Measurements from ENCODE around the gene CCDC171. TPM values are rescaled to one million over a fixed set of nuclear protein-coding genes. Genes with fewer than 3 reads are reported as not detected.

The CCDC171 gene
- total and polyA plus RNA-seq, 2 of the 13 experiments (the other 11 are each of a cell fraction or from before 2014, with no cell fraction given), result 0.95 to 2.5 TPM

GRCh38 chr9:15824310-15824709, 271.5 kb downstream of the CCDC171 start:
- DNase-seq (ENCODE audit: low spot score) (peak; percentile 28), FAIRE-seq (no peak), ATAC-seq (peak; percentile 61; the same call in 2 of the 3 replicates)
- WGBS (ENCODE audit: low lambda C conversion rate), result 3% methylated on average over 4 of the region's 4 CpGs
- Histone ChIP-seq H3K36me3 (replicated peaks in 1 of 2; ENCODE audit: control insufficient read depth in 1 of 2, insufficient read depth in 2 of 2, low read length in 2 of 2) (no peaks in the 10 kb centered on the region), H3K27ac (ENCODE audit: extremely low read length, insufficient read depth, low read length) (no peak overlapping the region), H3K9ac (ENCODE audit: insufficient read depth, low read depth, low read length) (no peak overlapping the region), H3K9me3 (ENCODE audit: low read length) (no peaks in the 10 kb centered on the region), H3K4me1 (ENCODE audit: insufficient read depth, low read length) (no peaks in the 10 kb centered on the region), H3K79me2 (ENCODE audit: insufficient read depth, low read length) (no peaks in the 10 kb centered on the region), H3K4me2 (ENCODE audit: low read depth, low read length) (no peak overlapping the region), H3K4me3 (replicated peaks in 1 of 3; ENCODE audit: insufficient read depth in 1 of 3, low read depth in 2 of 3, low read length in 3 of 3) (no peak overlapping the region), H3K27me3 (ENCODE audit: control insufficient read depth in 1 of 2, insufficient read depth in 2 of 2, low read length in 2 of 2) (no peaks in the 10 kb centered on the region), H2AFZ (ENCODE audit: low read length) (no peak overlapping the region), H4K20me1 (ENCODE audit: insufficient read depth, low read length) (no peaks in the 10 kb centered on the region)
- in situ Hi-C loops (cut with HindIII; ENCODE audit: extremely low pct_ligation_motif_present, low pct_unique_long_range_greater_than_20kb) (no loop called here), intact Hi-C loops (cut with micrococcal nuclease; ENCODE audit: unreplicated experiment) (loop anchor here (5.0 kb wide), 1 partner anchor 182 kb away; no protein-coding TSS in a partner anchor)
- POLR2A ChIA-PET, result no interaction called here
- TF ChIP-seq ZNF484 (CRISPR knock-in tag; IDR thresholded peaks at IDR 0.05; ENCODE audit: borderline replicate concordance, low read depth) (no peak), CTCF (CRISPR knock-in tag; IDR thresholded peaks at IDR 0.05) (peak; percentile 40), TIGD3 (CRISPR knock-in tag; IDR thresholded peaks at IDR 0.05; ENCODE audit: borderline replicate concordance) (no peak), ZBTB38 (CRISPR knock-in tag; IDR thresholded peaks at IDR 0.05) (no peak), MYC (CRISPR knock-in tag; IDR thresholded peaks at IDR 0.05; ENCODE audit: borderline replicate concordance) (no peak), ATF4 (CRISPR knock-in tag; IDR thresholded peaks at IDR 0.05) (no peak), ZNF333 (CRISPR knock-in tag; IDR thresholded peaks at IDR 0.05; ENCODE audit: borderline replicate concordance) (no peak), PAWR (CRISPR knock-in tag; IDR thresholded peaks at IDR 0.05; ENCODE audit: borderline replicate concordance) (no peak), MLXIP (CRISPR knock-in tag; IDR thresholded peaks at IDR 0.05; ENCODE audit: borderline replicate concordance) (no peak), STAG1 (CRISPR knock-in tag; IDR thresholded peaks at IDR 0.05) (peak; percentile 53)
- CTCF ChIA-PET (ENCODE audit: low intra/inter-chr PET ratio, low total read pairs), result no interaction called here
- BruUV-seq (replicated peaks), result no TSS peak

Data from HepG2 (cell line).